Keratinocyte (primary cell): Measurements from ENCODE around the gene TRAF3IP3. TPM values are rescaled to one million over a fixed set of nuclear protein-coding genes. Genes with fewer than 3 reads are reported as not detected.
A peak's percentile ranks its signal among the peaks of the same experiment; 100 is the strongest.

Experiments used
- DNase-seq: peaks from one replicate; pipeline ENCODE4 v3.0.0-alpha.2; 2011; ENCODE audit warnings: low read depth, missing footprints, low spot score
- FAIRE-seq: peaks from 2 replicates; lab custom pipeline; 2011; peaks lifted over from hg19 to GRCh38; lab: Jason Lieb, UNC
- H2AFZ ChIP-seq: 2 replicates; pipeline ENCODE4 v1.6.0; 2012; ENCODE audit warnings: low read length, control low read depth, inconsistent platforms; ENCODE audit not compliant: control insufficient read depth
- H3K27ac ChIP-seq: 2 replicates; pipeline ENCODE4 v1.5.1; 2011; ENCODE audit warnings: low read length; ENCODE audit not compliant: control insufficient read depth, insufficient read depth
- H3K27me3 ChIP-seq: 3 replicates; pipeline ENCODE4 v1.6.0; 2011; ENCODE audit warnings: low read length; ENCODE audit not compliant: control insufficient read depth, insufficient read depth; ENCODE audit errors: extremely low read depth
- H3K36me3 ChIP-seq, 2 experiments: 2 replicates in 1 of 2; 3 replicates in 1 of 2; pipeline ENCODE4 v1.5.1; 2011; ENCODE audit warnings: low read length in 2 of 2, mild to moderate bottlenecking in 1 of 2; ENCODE audit not compliant: control insufficient read depth in 2 of 2, insufficient read depth in 2 of 2; ENCODE audit errors: extremely low read depth in 1 of 2
- H3K4me1 ChIP-seq: 3 replicates; pipeline ENCODE4 v1.5.1; 2011; ENCODE audit warnings: low read length; ENCODE audit not compliant: control insufficient read depth, insufficient read depth; ENCODE audit errors: extremely low read depth
- H3K4me2 ChIP-seq: 3 replicates; pipeline ENCODE4 v1.6.0; 2011; ENCODE audit warnings: low read depth, low read length; ENCODE audit not compliant: control insufficient read depth, insufficient read depth; ENCODE audit errors: extremely low read depth
- H3K4me3 ChIP-seq, 3 experiments: fragments of 200-600 bp in 1 of 3; sonication (generic) in 1 of 3; 2 replicates in 2 of 3; 3 replicates in 1 of 3; pipeline ENCODE4 v1.5.1; 2011 to 2016; ENCODE audit warnings: low read length in 3 of 3, mild to moderate bottlenecking in 3 of 3, control low read depth in 2 of 3, inconsistent platforms in 1 of 3, low read depth in 1 of 3, mixed read lengths in 1 of 3, mixed run types in 1 of 3, moderate library complexity in 1 of 3; ENCODE audit not compliant: control insufficient read depth in 2 of 3, insufficient read depth in 2 of 3; ENCODE audit errors: extremely low read depth in 1 of 3
- H3K79me2 ChIP-seq: 2 replicates; pipeline ENCODE4 v1.6.0; 2012; ENCODE audit warnings: low read length; ENCODE audit not compliant: control insufficient read depth, insufficient read depth
- H3K9ac ChIP-seq: 3 replicates; pipeline ENCODE4 v1.6.0; 2011; ENCODE audit warnings: low read length; ENCODE audit not compliant: control insufficient read depth, insufficient read depth; ENCODE audit errors: extremely low read depth
- H3K9me1 ChIP-seq: 3 replicates; pipeline ENCODE4 v1.6.0; 2011; ENCODE audit warnings: low read length; ENCODE audit not compliant: control insufficient read depth, insufficient read depth; ENCODE audit errors: extremely low read depth
- H3K9me3 ChIP-seq: 2 replicates; pipeline ENCODE4 v1.5.1; 2012; ENCODE audit warnings: low read depth, low read length; ENCODE audit not compliant: control insufficient read depth
- H4K20me1 ChIP-seq: 3 replicates; pipeline ENCODE4 v1.6.0; 2011; ENCODE audit warnings: low read length; ENCODE audit not compliant: control insufficient read depth, insufficient read depth; ENCODE audit errors: extremely low read depth
- EZH2 ChIP-seq: IDR thresholded peaks from one replicate; pipeline ENCODE4 v1.6.1; 2012; ENCODE audit warnings: inconsistent platforms, mild to moderate bottlenecking, low read length, moderate library complexity
- dilution Hi-C: fragments of 300-500 bp; cut with MboI; formaldehyde crosslinking; loops from one replicate; pipeline ENCODE4 v1.7.0; 2020; ENCODE audit warnings: low sequenced_read_pairs; ENCODE audit not compliant: extremely low pct_ligation_motif_present
- polyA plus RNA-seq, 5 experiments: library from polyadenylated mRNA; depleted of rRNA in 3 of 5; stranded (reverse) in 3 of 5; stranded (forward) in 1 of 5; unstranded in 1 of 5; fragments of >200 nt; gene quantifications; 1 replicate in 1 of 5; 2 replicates in 3 of 5; 3 replicates in 1 of 5; pipeline versions ENCODE4 v1.2.1 to v1.2.3, GENCODE V29; 2011 to 2012; ENCODE audit warnings: missing spikeins in 2 of 5, low read depth in 1 of 5, low replicate concordance in 1 of 5
- TF ChIP-seq, protein P1 (sequence below), 3 experiments: IDR thresholded peaks in 1 of 3; conservative IDR thresholded peaks in 1 of 3; optimal IDR thresholded peaks in 1 of 3; 2 replicates in 2 of 3; 3 replicates in 1 of 3; pipeline versions ENCODE3 to v1.5.1; 2011; ENCODE audit warnings: low read length in 3 of 3, mild to moderate bottlenecking in 3 of 3, moderate library complexity in 2 of 3, control low read depth in 1 of 3, inconsistent platforms in 1 of 3; ENCODE audit not compliant: insufficient read depth in 2 of 3; ENCODE audit errors: extremely low read depth in 1 of 3

TRAF3IP3 gene
- polyA plus RNA-seq, 1 donor (not counting 4 experiments of a cell fraction or from before 2014, with no cell fraction given) = 0.16 TPM

DNA sequence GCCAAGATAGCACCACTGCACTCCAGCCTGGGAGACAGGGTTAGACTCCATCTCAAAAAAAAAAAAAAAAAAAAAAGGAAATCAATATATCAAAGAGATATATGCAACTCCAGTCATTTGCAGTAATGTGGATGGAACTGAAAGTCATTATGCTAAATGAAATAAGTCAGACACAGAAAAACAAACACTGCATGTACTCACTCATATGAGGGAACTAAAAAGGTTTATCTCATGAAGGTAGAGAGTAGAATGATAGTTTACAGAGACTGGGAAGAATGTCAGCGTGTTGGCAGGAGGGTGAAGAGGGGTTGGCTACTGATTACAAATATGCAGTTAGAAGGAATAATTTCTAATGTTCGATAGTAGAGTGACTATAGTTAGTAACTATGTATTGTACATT lies 38.0 kb upstream of the TRAF3IP3 start:
- Histone ChIP-seq H2AFZ (no peak overlapping the region), H3K4me3 (no peak overlapping the region), H3K27ac (no peak overlapping the region), H3K4me2 (no peak overlapping the region), H3K79me2 (no peaks in the 10 kb centered on the region), H3K9me1 (no peaks in the 10 kb centered on the region), H4K20me1 (no peaks in the 10 kb centered on the region), H3K36me3 (no peaks in the 10 kb centered on the region), H3K9ac (no peak overlapping the region), H3K4me1 (peaks cover 2% of the 10 kb centered on the region), H3K9me3 (no peaks in the 10 kb centered on the region), H3K27me3 (no peaks in the 10 kb centered on the region)
- dilution Hi-C loops = no loop called here
- no peak for FAIRE-seq
- TF ChIP-seq EZH2 = no peak
- TF ChIP-seq, protein P1, sequence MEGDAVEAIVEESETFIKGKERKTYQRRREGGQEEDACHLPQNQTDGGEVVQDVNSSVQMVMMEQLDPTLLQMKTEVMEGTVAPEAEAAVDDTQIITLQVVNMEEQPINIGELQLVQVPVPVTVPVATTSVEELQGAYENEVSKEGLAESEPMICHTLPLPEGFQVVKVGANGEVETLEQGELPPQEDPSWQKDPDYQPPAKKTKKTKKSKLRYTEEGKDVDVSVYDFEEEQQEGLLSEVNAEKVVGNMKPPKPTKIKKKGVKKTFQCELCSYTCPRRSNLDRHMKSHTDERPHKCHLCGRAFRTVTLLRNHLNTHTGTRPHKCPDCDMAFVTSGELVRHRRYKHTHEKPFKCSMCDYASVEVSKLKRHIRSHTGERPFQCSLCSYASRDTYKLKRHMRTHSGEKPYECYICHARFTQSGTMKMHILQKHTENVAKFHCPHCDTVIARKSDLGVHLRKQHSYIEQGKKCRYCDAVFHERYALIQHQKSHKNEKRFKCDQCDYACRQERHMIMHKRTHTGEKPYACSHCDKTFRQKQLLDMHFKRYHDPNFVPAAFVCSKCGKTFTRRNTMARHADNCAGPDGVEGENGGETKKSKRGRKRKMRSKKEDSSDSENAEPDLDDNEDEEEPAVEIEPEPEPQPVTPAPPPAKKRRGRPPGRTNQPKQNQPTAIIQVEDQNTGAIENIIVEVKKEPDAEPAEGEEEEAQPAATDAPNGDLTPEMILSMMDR (optimal IDR thresholded peaks at IDR 0.05 in 1 of 3, IDR thresholded peaks at IDR 0.05 in 1 of 3, conservative IDR thresholded peaks at IDR 0.05 in 1 of 3; ENCODE audit: extremely low read depth in 1 of 3, insufficient read depth in 2 of 3, low read length in 3 of 3) = no peak
- no peak for DNase-seq

DNA sequence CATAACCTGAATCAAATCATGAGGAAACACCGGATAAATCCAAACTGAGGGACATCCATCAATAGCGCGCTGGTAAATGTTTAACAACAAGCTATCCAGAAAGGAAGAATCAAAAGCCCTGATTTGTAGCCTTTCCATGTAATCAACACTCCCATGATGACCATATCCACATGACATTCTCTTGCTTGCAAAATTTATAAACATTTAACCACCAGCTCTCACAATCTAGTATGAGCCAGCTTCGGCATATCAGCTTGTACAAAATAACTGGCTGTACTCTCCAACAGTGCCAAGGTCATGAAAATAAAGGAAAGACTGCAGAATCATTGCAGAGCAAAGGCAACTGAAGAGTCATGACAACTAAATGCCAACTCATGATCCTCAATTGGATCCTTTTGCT lies 35.5 kb upstream of the TRAF3IP3 start:
- no peaks in the 10 kb centered on the region for H3K9me3 ChIP-seq
- no peak overlapping the region for H2AFZ ChIP-seq
- dilution Hi-C loops = no loop called here

More for the DNA sequence above, 35.5 kb upstream of the TRAF3IP3 start:
- H3K79me2 ChIP-seq = no peaks in the 10 kb centered on the region
- H3K9me1 ChIP-seq = no peaks in the 10 kb centered on the region
- H3K9ac ChIP-seq = no peak overlapping the region
- no peaks in the 10 kb centered on the region for H3K36me3 ChIP-seq
- TF ChIP-seq, protein P1 (optimal IDR thresholded peaks at IDR 0.05 in 1 of 3, IDR thresholded peaks at IDR 0.05 in 1 of 3, conservative IDR thresholded peaks at IDR 0.05 in 1 of 3; ENCODE audit: extremely low read depth in 1 of 3, insufficient read depth in 2 of 3, low read length in 3 of 3) = no peak
- TF ChIP-seq EZH2 = no peak
- H3K27ac ChIP-seq = no peak overlapping the region
- H3K4me3 ChIP-seq = no peak overlapping the region
- peak; percentile 26 for FAIRE-seq
- no peaks in the 10 kb centered on the region for H4K20me1 ChIP-seq
- H3K27me3 ChIP-seq = no peaks in the 10 kb centered on the region
- H3K4me1 ChIP-seq = peaks cover 7% of the 10 kb centered on the region
- H3K4me2 ChIP-seq = no peak overlapping the region
- no peak for DNase-seq
